NCI-H146 treated with DMSO at 0.1 percent for 48 hours (cell line): Measurements from ENCODE around the gene AUNIP.
A peak's percentile ranks its signal among the peaks of the same experiment; 100 is the strongest.

Experiments
- DNase-seq: peaks from one replicate; lab custom pipeline; 2025; ENCODE audit not compliant: unreplicated experiment; lab: John Stamatoyannopoulos, UW

The AUNIP gene

GRCh38 chr1:25832336-25833037 lies 26.8 kb downstream of the AUNIP start:
- DNase-seq = no peak

- DNase-seq = no peak
Measured at GRCh38 chr1:25831569-25832196, 27.6 kb downstream of the AUNIP start.

- no peak for DNase-seq
Measured at GRCh38 chr1:25829046-25829445, 30.2 kb downstream of the AUNIP start.

GRCh38 chr1:25828491-25828890 lies 30.8 kb downstream of the AUNIP start:
- no peak for DNase-seq

DNA sequence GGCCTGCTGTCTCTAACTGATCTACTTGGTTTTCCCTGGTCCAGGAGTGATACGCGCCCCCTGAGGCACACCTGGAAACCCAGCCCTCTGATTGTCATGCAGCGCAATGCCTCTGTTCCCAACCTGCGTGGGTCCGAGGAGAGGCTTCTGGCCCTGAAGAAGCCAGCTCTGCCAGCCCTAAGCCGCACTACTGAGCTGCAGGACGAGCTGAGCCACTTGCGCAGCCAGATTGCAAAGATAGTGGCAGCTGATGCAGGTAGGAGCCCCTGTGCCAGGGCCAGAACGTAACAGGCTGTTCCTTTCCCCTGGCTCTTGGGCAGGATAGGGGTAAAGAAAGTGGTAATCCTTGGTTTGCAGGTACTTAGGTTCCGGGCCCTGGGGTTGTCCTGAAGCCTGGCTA lies 32.7 kb downstream of the AUNIP start:
- DNase-seq = no peak

DNA sequence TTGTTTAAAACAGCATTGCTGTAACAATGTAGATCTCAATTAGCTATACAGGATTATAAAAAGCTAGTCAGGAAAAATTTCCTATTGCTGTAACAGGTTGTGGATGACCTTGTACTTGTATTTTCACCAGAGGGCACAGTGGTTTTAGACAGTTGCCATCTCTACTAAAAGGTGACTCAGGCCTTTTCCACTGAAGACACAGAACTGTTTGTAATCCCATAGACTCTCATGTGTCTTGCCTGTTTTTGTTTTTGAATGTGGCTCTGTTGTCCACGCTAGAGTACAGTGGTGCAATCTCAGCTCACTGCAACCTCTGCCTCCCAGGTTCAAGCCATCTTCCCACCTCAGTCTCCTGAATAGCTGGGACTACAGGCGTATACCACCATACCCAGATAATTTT lies 33.7 kb downstream of the AUNIP start:
- DNase-seq = no peak

- no peak for DNase-seq
Measured at GRCh38 chr1:25821630-25822091, 37.6 kb downstream of the AUNIP start.

- no peak for DNase-seq
Measured at GRCh38 chr1:25821112-25821476, 38.2 kb downstream of the AUNIP start.

DNA sequence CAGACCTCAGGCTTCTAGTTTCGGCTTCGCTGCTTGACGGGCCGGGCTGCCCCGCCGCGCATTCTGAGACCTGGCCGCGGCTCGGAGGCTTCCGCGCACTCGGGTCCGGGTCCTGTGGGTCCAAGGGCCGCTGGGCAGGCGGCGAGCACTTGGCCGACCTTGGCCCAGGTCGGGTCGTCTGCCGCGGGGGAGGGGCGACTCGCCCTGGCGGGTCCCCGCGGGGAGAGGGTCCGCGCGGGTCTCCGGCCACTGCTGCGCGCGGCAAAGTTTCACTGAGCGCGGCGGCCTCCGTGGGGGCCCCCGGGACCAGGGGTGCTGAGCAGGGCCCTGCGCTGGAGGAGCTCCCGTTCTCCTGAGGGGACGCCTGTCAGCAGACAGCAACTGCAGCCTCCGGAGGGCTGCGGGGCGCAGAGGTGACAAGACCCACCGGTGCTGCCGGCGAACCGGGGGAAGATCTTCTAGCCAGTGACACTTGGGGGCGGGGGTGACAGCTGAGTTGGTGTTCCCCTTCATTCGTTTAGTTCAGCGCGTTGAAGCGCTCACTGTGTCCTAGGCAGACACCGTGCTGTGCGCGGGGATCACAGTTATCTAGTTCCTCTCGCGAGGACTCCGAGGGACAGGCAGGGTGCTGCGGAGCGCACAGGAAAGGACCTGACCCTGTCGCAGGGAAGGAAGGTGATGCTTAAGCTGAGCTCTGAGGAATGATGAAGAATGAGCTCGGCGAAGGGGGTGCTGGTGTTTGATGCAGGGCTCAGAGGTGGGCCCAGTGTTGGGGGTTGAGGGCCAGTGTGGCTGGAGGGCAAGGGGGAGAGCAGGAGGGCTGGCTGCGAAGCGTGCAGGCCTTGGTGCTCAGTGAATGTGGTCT lies 38.8 kb downstream of the AUNIP start:
- no peak for DNase-seq

DNA sequence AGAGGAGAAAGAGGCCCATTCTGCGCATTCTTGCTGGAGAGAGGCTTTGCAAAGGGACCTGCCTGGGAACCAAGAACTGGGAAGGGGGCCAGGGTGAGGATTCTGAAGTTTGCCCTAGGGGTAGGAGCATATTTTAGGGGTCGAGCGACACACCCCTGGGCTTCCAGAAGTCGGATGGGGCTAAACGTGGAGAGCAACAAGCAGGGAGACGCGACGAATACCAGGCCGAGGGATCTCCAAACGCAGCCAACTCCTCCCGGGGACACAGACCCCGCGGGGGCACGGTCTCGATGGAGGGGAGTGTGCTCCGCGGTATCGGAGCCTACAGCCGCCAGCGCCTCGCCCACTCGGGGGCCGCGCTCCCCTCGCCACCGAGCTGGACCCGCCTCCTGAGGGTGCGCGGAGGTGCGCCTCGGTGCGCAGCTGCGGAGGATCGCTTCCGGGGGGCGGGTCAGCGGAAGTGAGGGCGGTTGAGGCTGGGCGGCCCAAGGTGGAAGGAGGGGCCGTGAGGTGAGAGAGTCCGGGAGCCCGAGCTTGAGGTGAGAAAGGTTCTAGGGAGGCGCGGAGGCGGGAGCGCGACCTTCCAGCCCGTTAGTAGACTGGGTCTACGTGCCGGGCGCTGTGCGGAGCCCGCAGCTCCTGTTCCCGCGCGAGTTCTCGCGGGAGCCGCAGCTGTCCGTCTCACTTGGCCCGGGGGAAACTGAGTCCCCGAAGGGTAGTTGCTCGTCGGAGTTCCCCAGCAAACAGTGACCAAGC lies 39.6 kb downstream of the AUNIP start, which contains the start of gene MTFR1L:
MTFR1L (plus strand) TSS at position 464 of the 756 bp plus-strand sequence. CDS start 3,151 bp downstream, outside the sequence.
- peak; percentile 62 for DNase-seq

DNA sequence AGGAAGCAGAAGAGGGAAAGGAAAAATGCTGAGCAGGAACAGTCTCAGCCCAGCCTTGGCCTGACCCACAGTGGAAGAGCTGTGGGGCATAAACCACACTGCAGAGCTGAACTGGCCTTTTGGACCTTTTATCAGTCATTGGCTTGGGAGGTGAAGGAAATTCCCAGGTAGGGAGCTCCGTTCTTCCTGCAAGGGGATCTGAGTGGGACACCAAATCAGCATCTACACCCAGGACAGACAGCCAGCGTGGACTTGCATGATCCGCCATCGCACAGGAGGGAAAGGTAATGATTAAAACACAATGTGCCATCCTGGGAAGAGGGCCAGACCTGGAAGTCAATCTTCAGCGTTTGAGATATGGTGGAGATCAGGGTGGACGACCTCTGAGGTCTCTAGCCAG lies 40.7 kb downstream of the AUNIP start:
- no peak for DNase-seq

GRCh38 chr1:25817840-25818501 lies 41.3 kb downstream of the AUNIP start:
- no peak for DNase-seq

GRCh38 chr1:25816112-25816718 lies 43.0 kb downstream of the AUNIP start:
- DNase-seq = no peak

DNA sequence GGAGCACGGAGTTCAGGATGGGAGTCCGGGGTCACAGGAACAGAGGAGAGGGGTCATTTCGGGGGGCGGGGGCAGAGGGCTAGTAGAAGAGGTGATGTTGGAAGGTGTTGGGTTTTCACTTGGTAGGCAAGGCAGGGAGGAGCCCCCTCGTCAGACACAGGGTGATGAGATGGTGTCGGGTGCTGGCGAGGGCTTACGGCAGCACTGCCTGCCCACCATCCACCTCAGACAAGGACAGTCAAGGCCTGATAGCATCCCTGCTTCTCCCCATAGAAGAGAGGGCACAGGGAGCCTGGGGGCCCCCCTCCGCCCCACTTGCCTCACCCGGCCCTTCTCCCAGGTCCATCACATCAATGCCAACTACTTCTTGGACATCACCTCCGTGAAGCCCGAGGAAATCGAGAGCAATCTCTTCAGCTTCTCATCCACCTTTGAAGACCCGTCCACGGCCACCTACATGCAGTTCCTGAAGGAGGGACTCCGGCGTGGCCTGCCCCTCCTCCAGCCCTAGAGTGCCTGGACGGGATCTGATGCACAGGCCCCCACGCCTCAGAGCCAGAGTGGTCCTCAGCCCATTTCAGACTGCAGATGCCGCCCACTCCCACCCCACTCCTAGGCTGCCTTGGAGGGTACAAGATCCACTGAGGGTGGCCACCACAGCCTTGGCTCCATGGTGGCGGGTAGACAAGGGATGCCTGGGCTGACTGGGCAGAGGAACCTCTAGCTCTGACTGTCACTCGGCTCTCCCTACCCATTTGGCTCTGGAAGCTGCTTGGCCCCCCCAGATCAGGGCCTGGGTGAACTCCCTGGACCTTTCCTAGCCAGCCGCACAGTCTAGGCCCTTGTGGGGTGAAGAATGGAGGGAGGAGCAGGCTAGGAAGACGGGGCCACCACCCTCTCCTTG lies 43.8 kb downstream of the AUNIP start:
- no peak for DNase-seq

GRCh38 chr1:25814549-25815087 lies 44.6 kb downstream of the AUNIP start:
- no peak for DNase-seq

- no peak for DNase-seq
Measured at GRCh38 chr1:25813734-25814471, 45.4 kb downstream of the AUNIP start.

GRCh38 chr1:25813071-25813733 lies 46.1 kb downstream of the AUNIP start:
- DNase-seq = no peak
